HFF-Myc (cell line): Measurements from ENCODE around the gene GFPT1.

Source experiments
- DNase-seq: peaks from one replicate; pipeline ENCODE4 v3.0.0-alpha.2; 2011; ENCODE audit warnings: low read depth; ENCODE audit errors: extremely low read depth
- H3K4me3 ChIP-seq: replicated peaks from 2 replicates; pipeline ENCODE4 v1.5.1; 2011; ENCODE audit warnings: low read depth, mild to moderate bottlenecking, control low read depth, low read length
- TF ChIP-seq, protein P1 (sequence below): IDR thresholded peaks from 2 replicates; pipeline ENCODE4 v1.5.1; 2012; ENCODE audit warnings: mild to moderate bottlenecking, low read depth, low read length, control low read depth; ENCODE audit errors: missing control alignments

GFPT1 gene

DNA sequence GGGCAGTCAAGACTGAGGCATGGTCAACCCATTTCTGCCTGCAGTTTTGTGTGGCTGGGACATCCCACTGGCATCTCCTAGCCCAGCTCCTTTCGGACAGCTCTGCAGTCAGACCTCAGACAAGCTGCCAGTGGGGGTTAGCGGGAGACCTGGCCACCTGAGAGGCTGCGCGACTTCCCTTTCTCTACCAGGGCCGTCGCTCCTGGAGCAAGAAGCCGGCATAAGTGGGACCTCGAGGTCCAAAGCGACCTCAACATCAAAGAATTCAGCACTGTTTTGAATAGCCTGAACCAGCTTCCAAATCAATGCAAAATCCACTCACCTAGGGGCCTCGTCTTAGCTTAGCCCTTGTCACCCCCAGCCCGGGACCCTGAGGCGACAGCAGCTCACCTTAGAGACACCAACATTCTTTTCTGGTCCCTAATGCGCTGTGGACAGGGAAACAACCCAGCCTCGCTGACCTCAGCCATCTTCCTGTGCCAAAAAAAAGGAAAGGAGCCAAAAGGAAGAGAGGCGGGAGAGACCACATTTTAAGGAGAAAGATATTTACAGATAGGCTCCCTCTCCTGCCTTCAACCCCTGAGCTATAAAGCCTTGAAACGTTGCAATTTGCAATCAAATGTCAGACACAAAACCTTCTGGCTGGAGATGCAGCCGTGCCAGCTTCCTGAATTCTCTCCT, 81.2 kb downstream of the GFPT1 start:
- peak overlapping the region; percentile 51 for H3K4me3 ChIP-seq
- TF ChIP-seq, protein P1, sequence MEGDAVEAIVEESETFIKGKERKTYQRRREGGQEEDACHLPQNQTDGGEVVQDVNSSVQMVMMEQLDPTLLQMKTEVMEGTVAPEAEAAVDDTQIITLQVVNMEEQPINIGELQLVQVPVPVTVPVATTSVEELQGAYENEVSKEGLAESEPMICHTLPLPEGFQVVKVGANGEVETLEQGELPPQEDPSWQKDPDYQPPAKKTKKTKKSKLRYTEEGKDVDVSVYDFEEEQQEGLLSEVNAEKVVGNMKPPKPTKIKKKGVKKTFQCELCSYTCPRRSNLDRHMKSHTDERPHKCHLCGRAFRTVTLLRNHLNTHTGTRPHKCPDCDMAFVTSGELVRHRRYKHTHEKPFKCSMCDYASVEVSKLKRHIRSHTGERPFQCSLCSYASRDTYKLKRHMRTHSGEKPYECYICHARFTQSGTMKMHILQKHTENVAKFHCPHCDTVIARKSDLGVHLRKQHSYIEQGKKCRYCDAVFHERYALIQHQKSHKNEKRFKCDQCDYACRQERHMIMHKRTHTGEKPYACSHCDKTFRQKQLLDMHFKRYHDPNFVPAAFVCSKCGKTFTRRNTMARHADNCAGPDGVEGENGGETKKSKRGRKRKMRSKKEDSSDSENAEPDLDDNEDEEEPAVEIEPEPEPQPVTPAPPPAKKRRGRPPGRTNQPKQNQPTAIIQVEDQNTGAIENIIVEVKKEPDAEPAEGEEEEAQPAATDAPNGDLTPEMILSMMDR, result no peak
- no peak for DNase-seq

DNA sequence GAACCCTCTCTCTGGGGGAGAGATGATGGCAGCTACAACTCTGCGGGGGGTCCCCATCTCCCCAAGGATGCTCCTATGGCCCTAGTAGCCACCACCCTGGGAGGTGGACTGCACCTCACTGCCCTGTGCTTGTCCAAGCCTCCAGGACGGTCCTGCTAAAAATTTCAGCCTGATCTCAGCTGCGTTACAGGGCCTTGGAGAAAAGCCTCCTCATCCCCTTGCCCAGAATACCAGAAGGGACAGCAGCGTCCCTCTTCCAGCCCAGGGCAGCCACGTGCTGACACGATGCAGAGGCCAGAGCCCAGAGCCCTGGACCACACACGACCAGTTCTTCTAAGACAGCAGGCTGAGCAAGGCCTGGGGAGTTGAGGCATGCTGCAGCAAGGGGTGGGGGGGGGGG, 81.9 kb downstream of the GFPT1 start:
- TF ChIP-seq, protein P1, result no peak
- no peak for DNase-seq
- no peak overlapping the region for H3K4me3 ChIP-seq

GRCh38 chr2:69304656-69305055, 82.4 kb downstream of the GFPT1 start:
- H3K4me3 ChIP-seq, result no peak overlapping the region
- TF ChIP-seq, protein P1, result no peak
- no peak for DNase-seq

- DNase-seq, result no peak
- no peak overlapping the region for H3K4me3 ChIP-seq
- TF ChIP-seq, protein P1, result no peak
These were observed 86.4 kb downstream of the GFPT1 start for GRCh38 chr2:69300650-69301049.

DNA sequence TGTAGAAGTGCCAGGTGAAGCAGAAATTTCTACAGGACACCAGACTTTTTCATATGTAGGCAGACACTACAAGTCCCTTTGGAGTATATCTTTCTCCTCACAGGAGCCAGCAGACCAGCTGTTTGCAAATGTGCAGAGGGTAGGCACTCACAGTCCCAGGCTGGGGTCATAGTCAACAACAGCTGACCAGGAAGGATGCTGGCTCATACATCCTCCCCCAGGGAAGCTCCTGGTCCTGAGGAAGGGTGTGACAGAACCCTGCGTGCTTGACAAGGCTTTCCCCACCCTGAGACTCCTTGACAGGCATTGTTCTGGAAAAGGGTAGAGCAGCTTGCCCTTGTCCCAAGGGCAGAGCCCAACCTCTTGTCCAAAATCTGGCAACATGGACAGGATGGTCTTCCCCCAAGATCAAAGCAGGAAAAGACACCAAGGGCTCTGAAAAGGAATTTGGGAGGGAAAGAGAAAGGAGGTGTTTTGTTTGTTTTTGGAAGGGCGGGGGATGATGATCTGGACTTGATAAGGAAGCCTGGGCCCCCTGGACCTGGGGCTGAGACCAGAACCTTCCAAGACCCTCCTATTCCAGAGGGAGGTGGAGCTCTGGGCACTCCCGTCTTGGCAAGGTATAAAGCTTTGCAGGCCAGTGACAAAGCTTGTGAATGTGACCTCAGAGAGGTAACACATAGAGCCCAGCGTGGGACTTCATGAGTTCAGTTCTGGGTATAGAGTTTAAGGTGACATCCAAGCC, 87.1 kb downstream of the GFPT1 start:
- DNase-seq, result no peak
- H3K4me3 ChIP-seq, result no peak overlapping the region
- TF ChIP-seq, protein P1, result no peak

DNA sequence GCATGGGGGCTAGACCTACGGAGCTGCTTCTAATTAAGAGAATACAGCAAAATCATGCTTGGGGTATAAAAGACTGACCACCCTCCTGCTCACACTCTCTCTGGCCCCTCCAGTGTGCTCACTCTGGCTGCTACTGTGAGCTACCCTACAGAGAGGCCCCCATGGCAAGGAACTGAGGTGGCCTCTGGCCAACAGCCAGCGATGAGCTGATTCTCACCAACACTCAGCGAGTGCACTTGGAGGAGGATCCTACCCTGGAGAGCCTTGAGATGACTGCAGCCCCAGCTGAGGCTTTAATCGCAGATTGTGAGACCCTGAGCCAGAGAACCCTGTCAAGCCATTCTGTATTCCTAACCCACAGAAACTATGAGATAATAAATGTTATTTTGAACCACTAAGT, 88.2 kb downstream of the GFPT1 start:
- TF ChIP-seq, protein P1, result no peak
- H3K4me3 ChIP-seq, result no peak overlapping the region
- DNase-seq, result no peak
